Central memory CD4-positive, alpha-beta T cell (primary cell): ENCODE data around the gene SPI1.
"Not testable (repeated sequence)": the region's sequence is repeated elsewhere in the genome, so short reads cannot be mapped to it uniquely, and the experiment has no call there.

ENCODE experiments used
- DNase-seq: peaks from one replicate; pipeline ENCODE4 v3.0.0; 2022

The SPI1 gene

DNA sequence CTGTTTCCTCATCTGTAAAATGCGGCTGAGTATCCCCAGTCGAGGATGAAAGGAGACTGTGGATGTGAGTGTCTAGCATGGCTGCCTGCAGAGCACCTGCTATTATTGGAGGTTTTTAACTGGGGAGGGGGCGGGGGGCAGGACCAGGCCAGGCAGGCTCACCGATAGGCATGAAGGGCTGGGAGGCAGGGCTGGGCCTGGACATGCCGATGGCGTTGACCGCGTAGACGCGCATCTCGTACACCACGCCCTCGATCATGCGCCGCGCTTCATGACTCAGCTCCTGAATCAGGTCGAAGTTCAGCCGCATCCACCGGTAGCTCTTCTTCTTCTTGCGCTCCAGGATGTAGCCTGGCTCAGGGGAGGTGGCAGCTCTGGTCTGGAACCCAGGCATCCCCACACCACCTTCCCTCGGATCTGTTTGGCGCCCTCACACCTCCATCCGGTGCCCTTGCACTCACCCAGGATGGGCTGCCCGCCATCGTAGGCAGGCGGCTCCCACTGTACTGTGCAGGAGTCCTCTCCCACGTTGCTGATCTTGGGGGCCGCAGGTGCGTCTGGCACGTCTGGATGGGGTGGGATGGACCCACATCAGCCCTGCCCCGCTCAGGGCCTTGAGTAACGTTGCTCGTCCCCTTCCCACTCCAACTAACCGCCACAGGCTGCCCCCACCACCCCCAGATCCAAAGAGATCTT lies 41.0 kb downstream of the SPI1 start:
- DNase-seq, result no peak

DNA sequence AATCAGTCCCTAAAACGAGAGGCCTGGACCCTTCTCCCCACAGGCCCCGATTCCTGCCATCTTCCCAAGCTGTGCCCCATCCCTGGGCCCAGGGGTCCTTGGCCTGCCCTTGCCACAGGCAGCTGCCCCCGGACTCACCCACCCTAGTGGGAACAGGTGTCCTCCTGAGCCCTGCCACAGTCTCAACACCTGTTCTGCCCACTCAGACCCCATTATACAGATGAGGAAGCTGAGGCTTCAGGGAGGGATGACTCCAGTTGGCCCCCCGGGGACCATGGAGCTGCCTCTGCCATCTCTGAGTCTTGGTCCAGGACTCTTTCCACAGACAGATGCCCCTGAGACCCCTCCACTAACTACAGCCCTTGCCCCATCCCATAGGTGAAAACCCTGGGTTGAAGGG lies 41.8 kb downstream of the SPI1 start:
- no peak for DNase-seq

DNA sequence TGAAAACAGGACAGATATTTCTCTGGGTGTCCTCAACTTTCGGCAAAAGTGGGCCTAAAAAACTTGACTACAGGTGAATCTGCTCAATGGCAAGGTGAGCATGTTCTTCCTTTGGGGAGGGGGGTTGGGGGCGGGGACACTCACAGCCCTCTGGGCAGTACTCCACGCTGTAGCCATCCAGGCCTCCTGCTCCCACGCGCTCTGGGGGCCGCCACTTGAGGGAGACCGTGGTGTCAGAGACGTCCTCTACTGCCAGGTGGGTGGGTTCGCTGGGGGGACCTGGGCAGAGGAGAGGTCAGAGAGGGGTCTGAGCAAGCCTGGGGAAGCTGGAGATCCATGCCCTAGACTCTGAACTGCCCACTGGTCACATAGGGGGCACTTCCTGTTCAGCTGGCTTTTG lies 42.6 kb downstream of the SPI1 start:
- no peak for DNase-seq

DNA sequence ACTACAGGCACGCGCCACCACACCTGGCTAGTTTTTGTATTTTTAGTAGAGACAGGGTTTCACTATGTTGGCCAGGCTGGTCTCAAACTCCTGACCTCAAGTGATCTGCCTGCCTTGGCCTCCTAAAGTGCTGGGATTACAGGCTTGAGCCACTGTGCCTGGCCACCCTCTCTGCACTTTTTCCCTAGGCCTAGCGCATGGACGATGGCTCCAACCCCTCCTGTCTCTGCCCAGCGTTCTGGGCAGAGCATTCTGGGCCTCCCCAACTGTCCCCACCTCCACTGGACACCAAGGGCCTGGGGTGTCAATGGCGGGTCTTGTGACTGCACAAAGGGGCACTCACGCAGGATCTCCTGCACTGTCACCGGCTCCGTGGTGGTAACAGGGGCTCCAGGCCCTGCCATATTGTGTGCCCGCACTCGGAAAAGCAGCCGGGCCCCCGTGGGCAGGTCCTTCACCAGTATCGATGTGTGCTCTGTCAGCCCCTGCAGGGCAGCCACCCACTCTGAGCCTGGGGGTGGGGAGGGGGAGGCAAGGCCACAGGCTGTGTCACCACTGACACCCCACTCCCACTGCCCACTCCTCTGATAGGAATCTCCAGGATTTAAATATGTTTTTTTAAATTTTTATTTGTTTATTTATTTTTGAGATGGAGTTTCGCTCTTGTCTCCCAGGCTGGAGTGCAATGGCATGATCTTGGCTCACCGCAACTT lies 43.5 kb downstream of the SPI1 start:
- DNase-seq, result not testable (repeated sequence)

DNA sequence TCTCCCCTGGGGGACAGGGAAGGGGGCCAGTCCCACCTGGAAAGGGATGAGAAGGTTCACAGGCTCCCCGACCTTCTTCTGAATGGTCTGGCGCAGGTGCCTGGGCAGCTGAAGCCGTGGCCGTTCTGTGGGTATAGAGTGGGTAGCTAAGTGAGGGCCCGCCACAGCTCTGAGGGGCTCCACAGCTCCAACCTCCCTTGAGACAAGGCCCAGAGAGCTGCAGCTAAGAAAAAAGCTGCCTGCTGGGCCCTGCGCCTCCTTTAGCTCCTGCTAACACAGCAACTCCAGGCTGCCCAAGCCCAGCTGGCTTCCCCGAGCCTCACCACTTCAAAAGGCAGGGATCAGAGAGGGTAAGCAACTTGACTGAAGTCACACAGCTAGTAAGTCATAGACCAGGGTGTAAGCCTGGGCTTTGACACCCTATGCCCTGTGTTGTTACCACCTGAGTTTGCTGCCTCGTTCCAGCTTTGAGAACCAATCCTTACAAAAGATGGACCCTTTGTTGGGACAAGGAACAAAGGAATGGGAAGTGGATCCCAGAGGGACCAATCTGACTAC lies 44.4 kb downstream of the SPI1 start:
- DNase-seq, result no peak

DNA sequence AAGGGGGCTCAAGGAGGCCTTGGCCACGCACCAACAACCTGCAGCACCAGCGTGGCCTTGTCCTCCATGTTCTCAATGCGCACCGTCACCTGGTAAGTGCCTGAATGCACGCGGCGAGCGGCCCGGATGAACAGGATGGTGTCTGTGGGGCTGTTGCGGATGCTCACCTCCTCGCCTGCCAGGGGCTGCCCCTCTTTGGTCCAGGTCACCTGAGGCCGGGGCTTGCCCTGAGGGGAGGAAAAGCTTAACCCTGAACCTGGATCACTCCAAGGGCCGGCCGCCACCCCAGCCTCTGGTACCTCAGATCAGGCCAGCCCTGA lies 44.9 kb downstream of the SPI1 start:
- no peak for DNase-seq

DNA sequence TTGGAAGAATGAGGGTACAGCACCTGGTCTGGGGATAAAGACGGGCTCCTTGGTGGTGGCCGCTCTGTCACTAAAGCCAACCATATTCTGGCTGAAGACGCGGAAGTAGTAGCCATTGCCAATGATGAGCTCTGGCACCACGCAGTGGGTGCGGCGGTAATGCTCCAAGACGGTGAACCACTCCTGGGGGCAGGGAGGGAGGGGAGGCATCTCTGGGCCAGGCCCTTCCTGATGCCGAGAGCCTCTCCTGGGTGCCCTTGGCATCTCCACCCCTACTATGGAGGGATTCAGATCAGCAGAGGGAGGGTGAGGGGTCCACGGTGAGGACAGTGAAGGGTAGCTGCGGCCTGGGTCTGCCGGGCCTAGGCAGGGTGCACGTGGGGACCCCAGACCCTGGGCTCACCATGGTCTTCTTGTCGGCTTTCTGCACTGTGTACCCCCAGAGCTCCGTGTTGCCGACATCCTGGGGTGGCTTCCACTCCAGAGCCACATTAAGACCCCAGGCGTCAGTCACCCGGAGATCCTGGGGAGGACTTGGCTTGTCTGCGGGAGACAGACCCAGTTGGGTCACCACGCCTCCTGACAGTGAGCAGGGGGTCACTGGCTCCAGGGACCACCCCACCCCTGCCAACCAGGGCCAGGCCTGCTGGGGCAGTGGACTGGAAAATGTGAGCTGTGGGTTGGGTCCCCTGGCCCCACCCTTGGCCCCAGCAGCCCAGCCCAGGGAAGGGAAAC lies 45.4 kb downstream of the SPI1 start:
- DNase-seq, result no peak

DNA sequence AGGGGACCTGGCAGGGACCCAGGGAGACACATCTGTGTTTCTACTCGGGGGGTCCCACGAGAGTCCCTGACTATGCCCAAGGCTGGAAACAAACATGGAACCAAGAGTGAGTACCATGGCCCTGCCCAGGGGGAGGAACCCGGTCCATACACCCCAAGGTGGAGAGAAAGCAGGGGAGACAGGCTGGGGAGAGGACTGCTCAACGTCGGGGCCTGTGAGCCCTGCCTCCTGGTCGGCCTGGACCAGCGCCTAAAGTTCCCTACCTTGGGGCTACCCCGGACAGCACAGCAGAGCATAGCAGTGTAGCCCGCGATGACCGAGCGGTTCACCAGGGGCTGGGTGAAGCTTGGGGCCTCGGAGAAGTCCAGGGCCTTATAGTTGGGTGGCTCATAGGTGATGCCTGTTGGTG lies 46.0 kb downstream of the SPI1 start:
- DNase-seq, result no peak

DNA sequence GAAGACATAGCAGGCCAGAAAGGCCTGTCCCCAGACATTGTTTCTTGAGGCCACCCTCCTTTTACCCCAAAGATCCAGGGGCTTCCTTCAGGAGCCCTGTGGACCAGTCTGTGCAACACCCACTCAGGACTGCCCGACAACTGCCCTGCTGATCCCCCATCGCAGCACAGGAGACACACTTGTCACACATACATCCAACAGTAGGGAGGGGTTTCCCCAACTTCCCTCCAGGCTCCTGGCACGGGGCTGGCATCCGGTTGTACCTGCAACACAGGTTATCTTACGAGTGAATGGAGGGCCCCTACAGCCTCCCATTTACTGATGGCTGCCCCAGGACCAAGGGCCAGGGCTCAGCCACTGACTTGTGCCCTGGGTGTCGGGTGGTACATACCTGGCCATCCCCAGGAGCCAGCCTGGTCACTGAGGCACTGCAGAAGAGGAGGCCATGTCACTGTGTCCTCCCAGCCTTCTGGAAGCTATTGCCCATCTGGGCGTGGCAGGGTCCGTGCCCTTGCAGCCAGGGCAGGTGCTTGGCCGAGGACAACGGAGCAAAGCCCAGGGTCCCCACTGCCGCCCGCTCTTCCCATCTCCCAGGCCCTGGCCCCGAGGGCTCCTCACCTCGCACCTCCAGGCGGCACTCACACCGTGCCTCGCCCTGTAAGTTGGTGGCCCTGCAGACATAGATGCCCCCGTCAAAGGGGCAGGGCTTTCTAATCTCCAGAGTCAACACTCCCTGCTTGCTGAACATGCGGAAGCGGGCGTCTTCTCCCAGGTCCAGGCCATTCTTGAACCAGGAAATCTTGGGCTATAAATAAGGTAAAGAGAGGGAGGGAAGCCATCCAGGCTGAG lies 46.7 kb downstream of the SPI1 start:
- no peak for DNase-seq

DNA sequence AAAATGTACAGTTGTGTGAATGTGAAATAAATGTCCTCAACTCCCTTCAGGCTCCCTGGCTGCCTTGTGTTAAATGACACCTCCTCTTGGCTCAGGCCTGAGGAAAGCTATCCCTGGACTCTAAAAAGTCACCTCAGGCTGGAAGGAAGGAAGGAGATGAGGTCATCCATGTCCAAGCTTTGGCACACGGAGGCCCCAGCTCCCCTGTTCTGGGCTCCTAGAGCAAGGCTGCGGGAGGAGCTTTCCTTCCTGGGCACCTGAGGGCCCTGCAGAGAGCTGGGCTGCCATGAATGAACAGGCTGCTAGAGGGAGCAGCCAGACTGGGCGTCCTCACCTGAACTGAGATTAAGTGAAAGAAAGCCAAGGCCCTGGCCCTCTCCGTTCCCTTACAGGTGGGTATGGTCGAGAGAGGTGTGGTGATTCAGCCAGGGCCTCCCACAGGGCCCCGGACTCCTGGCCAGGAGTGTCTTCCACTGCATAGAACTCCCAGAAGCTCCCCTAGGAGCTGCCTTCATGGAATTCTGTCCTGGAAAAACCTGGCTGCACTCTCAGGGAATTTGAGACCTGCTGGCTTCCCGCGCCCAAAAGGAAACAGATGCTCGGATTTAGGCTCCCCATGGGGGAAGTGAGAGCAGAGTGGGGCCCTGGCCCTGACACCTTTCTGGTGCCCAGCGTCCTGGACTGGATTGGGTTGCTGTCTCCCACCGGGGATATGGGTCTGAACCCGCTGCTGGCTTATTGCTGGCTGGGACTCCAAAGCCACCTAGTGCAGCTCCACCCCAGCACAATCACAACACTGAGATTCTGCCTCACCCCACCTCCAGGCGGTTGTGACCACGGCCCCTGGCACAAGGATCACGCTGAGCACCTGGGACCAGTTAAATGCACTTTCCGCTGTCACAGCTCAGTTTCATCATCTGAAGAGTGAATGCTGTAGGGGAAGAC lies 48.1 kb downstream of the SPI1 start:
- no peak for DNase-seq

DNA sequence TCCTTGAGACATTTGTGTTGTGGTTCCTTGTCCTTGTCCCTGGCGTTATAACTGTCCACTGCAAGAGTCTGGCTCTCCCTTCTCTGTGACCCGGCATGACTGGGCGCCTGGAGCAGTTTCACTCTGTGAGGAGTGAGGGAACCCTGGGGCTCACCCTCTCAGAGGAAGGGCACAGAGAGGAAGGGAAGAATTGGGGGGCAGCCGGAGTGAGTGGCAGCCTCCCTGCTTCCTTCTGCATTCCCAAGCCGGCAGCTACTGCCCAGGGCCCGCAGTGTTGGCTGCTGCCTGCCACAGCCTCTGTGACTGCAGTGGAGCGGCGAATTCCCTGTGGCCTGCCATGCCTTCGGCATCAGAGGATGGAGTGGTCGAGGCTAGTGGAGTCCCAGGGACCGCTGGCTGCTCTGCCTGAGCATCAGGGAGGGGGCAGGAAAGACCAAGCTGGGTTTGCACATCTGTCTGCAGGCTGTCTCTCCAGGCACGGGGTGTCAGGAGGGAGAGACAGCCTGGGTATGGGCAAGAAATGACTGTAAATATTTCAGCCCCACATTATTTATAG lies 48.8 kb downstream of the SPI1 start:
- no peak for DNase-seq

DNA sequence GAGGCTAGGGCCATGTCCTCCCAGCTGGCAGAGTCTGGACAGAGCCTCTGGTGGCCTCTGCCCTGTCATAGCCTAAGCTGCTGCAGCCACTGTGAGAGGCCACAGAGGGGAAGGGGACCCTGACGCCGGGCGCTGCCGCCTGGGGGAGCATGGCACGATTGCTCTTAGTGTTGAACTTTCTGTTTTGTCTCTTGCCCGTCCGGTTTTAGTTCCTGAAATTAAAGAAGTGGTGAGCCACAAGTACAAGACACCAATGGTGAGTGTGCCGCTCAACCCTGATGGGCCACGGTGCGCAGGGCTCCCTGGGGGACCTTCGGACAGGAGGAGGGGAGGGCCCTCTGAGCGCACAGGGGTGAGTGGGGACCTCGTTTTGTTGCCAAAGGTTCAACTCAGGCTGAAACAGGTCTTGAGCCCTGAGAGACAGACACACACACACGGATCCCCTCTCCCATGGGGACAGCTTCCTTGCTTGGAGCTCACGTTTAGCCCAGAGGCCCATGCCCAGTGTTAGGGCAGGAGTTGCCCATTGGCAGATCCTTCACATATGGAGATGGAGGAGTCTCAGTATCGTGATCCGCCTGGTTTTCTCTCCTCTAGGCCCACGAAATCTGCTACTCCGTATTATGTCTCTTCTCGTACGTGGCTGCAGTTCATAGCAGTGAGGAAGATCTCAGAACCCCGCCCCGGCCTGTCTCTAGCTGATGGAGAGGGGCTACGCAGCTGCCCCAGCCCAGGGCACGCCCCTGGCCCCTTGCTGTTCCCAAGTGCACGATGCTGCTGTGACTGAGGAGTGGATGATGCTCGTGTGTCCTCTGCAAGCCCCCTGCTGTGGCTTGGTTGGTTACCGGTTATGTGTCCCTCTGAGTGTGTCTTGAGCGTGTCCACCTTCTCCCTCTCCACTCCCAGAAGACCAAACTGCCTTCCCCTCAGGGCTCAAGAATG lies 49.6 kb downstream of the SPI1 start:
- DNase-seq, result no peak

DNA sequence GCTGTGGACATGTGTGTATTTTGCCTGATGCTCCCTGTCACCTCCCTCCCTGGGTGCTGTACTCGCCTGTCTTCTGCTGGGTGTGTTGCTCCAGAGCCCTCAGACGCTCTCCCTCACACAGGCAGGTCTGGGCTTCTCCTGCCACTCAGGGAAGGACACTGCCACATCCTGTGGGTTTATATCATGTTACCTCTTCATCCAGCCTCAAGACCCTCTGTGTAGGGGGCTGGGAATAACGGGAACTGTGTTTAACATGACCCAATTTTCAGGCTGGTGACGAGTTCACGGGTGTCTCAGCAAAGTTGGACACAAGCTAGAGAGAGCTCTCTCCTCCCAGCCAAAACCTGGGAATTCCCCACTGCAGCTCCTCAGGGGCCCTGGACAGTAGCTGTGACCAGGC lies 50.4 kb downstream of the SPI1 start:
- no peak for DNase-seq

DNA sequence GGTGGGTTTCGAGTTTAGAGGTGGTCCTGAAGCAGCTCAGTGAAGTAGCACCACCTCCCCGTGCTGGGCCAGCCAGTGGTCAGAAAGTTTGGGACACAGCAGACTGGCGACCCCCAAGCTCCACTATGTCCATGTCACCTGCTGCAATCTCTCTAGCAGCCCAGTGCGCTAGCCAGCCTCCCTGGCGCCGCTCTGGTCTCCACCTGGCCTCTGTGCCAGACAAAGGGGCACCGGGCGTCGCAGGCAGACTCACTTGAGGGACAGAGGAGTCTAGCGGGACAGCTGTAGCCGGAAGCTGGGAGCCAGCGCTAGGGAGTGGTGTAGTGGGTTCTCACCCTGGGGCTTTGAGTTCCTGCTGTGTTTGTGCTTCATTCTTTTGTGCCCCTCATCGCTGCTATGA lies 51.3 kb downstream of the SPI1 start:
- no peak for DNase-seq

DNA sequence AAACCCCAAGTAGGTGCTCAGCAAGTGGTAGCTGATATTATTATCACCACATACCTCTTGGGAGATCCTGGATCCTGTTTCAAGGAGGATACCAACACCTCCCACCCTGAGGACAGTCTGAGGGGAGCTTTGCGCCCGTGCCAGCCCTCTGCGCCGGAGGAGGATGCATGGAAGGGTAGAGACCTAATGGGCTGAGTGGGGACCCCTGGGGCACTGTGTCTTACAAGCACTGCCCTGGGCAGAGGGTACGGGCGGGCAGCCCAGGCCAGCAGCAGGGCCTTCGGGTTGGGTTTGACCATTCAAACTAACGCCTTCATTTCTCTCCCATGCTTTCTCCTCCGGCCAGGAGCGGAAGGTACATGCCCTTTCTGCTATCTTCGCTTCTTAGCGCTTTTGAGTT lies 52.1 kb downstream of the SPI1 start:
- no peak for DNase-seq

DNA sequence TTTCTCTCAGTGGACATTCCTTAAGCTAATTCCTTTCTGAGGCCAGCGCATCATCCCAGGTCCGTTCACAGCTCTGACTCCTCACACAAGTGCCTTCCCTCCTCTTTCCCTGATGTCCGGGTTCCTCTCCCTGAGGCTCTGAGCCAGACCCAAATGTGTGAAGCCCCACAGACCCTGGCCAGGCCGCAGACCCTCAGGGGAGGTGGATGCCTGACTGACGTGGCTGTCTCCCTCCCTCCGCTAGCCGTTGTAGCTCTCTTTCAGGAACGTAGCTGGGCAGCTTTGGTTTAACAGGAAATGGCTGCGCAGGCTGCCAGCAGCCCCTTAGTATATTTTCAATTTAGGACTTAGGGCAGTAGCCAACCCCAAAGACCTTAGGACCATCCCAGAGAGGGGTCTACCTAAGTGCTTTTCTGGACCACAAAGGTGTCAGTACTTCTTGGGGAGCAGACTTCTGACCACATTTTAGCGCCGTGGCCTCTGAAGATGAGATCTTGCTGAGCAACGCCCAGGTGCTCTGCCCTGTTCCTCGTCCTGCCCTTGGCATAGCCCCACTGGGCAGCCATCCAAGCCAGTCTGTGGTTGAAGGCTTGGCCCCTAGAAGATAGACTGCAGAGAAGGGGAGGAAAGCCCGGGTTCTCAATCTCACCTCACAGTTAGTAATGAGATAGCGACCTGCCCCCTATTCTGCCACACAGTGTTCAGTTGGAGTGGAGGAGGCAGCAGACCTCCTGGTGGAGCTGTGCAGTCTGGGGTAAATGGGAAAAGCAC lies 52.9 kb downstream of the SPI1 start:
- DNase-seq, result no peak

DNA sequence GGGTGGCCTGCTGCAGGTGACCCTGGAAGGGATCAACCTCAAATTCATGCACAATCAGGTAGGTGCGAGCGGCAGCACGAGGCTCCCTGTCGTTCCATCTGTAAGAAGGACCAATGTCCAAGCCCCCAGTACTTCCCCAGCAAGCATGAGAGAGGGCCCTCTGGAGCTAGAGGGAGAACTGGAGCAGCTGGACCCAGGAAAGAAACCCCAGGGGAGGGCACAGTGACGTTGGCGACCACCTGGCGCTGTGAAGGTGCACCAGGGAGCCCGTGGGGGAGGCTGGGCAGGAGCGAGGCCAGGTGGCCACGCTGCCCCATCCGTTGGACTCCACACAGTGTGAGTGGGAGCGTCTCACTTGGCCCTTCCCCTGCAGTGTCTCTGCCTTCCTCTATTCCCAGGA lies 53.8 kb downstream of the SPI1 start:
- DNase-seq, result no peak

DNA sequence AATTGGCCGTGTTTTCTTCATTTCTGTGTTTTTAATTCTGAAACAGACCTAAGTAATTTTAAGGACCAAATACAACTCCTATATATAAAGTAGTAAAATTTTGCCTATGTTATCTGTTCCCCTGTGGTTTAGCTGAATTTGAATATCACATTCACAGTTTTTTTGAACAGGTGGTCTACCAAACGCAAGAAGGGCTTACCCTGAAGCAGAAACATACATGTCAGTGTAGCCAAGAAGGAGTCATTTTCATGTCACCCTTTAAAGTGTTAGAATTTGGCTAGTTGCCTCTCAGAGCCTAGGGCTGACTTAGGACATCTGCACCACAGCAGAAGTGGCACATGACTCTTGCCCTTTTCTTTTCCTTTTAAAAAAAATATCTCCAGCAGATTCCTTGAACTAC lies 60.2 kb downstream of the SPI1 start:
- no peak for DNase-seq

DNA sequence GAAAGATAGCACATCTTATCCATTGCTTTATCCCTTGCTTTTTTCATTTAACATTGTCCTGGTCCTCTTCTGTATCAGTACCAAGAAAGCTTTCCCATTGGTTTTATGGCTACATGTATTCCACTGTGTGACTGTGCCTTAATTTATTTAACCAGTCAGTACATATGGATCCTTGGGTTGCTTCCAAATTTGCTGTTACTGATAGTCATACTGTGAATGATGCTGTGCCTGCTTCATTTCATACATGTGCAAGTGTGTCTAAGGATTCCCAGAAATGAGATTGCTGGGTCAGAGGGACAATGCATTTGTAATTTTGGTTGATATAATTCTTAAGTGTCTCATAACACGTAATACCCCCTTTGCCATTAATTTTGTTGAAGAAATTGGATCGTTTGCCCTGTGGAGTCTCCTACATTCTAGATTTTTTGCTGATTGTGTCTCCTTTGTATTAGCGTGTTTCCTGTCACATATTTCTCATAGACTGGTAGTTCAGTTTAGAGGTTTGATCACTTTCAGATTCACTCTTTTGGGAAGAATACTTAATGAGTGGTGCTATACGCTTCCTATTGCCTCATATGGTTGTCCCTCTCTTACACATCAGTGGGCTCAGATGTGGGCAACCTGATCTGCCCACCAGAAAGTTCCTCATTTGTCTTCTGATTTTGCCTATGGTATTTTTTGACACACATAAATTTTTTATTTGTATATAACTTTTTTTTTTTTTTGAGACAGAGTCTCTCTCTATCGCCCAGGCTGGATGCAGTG lies 61.1 kb downstream of the SPI1 start:
- DNase-seq, result no peak
